Measurements from ENCODE around the gene UBE2F. TPM values are rescaled to one million over a fixed set of nuclear protein-coding genes. Genes with fewer than 3 reads are reported as not detected.

Gene UBE2F
- total RNA-seq, 1 experiment from 2014 or later = 62.1 TPM

DNA sequence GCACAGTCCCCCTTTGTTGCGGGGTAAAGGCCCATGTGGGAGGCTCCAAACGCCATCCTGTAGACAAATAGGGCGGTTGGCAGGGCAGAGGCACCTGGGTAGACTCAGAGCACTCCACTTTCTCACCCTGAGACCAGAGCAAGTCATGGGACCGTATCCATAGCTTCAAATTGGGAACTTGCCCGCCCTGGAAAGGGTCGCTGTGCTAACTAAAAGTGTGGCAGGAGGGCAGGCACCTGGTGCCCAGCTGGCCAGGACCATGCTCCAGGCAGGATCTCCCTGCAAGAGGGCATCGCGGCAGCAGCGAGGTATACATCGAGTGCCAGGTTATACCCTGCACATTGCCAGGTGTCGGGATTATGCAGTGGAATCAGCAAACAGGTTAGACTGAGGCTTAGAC is 73.2 kb downstream of the UBE2F start:
- Mint-ChIP-seq H3K4me3 (no peak overlapping the region), H3K27me3 (ENCODE audit: low read depth) (no peaks in the 10 kb centered on the region), H3K9me3 (no peaks in the 10 kb centered on the region), H3K27ac (no peak overlapping the region), H3K36me3 (ENCODE audit: insufficient read depth in 1 of 3, low read depth in 3 of 3) (peaks cover 17 to 63% (median 30%) of the 10 kb centered on the region in 3 experiments; a peak in 6 of 7 replicates), H3K4me1 (no peaks in the 10 kb centered on the region)
- Histone ChIP-seq H3K23me2 (ENCODE audit: insufficient read length, low read depth, low read length, poor library complexity, severe bottlenecking) (no peaks in the 10 kb centered on the region), H4K5ac (ENCODE audit: insufficient read length, low read depth, low read length) (no peak overlapping the region), H2BK20ac (ENCODE audit: low read depth, low read length, poor library complexity, severe bottlenecking) (no peak overlapping the region), H3K14ac (ENCODE audit: insufficient read depth, low read length) (no peak overlapping the region), H3K4me1 (ENCODE audit: insufficient read depth, low read length) (no peaks in the 10 kb centered on the region), H3K27ac (ENCODE audit: insufficient read length, low read depth, low read length) (no peak overlapping the region), H3T11ph (ENCODE audit: low read length) (no peak overlapping the region), H3K9ac (ENCODE audit: extremely low read depth, insufficient read length, low read length) (no peak overlapping the region), H2AK5ac (ENCODE audit: insufficient read length, low read length) (no peak overlapping the region), H2BK5ac (ENCODE audit: insufficient read length, low read length) (no peak overlapping the region), H3K4me2 (ENCODE audit: insufficient read depth, insufficient read length, low read length) (no peak overlapping the region), H2BK15ac (ENCODE audit: low read depth, low read length) (no peak overlapping the region), H3K18ac (ENCODE audit: insufficient read length, low read depth, low read length) (no peak overlapping the region), H2BK12ac (ENCODE audit: insufficient read length, low read depth, low read length) (no peak overlapping the region), H3K56ac (ENCODE audit: insufficient read length, low read depth, low read length) (no peak overlapping the region), H4K91ac (ENCODE audit: insufficient read length, low read depth, low read length) (no peak overlapping the region), H3K9me3 (ENCODE audit: control insufficient read depth, low read depth, low read length) (no peaks in the 10 kb centered on the region), H3K23ac (ENCODE audit: insufficient read length, low read depth, low read length) (no peak overlapping the region), H3K79me1 (ENCODE audit: insufficient read depth, low read depth, low read length, poor library complexity, severe bottlenecking) (no peaks in the 10 kb centered on the region), H3K27me3 (ENCODE audit: insufficient read depth, low read length) (no peaks in the 10 kb centered on the region), H2AFZ (ENCODE audit: low read length) (no peak overlapping the region), H4K20me1 (ENCODE audit: control insufficient read depth, insufficient read depth, insufficient read length) (no peaks in the 10 kb centered on the region), H3K4ac (ENCODE audit: low read depth, low read length) (no peak overlapping the region), H3K79me2 (ENCODE audit: insufficient read depth, low read length) (no peaks in the 10 kb centered on the region), H4K8ac (replicated peaks; ENCODE audit: insufficient read length, low read depth, low read length) (no peak overlapping the region), H2BK120ac (ENCODE audit: low read depth, low read length, poor library complexity, severe bottlenecking) (no peak overlapping the region)
- TF ChIP-seq, protein P1, sequence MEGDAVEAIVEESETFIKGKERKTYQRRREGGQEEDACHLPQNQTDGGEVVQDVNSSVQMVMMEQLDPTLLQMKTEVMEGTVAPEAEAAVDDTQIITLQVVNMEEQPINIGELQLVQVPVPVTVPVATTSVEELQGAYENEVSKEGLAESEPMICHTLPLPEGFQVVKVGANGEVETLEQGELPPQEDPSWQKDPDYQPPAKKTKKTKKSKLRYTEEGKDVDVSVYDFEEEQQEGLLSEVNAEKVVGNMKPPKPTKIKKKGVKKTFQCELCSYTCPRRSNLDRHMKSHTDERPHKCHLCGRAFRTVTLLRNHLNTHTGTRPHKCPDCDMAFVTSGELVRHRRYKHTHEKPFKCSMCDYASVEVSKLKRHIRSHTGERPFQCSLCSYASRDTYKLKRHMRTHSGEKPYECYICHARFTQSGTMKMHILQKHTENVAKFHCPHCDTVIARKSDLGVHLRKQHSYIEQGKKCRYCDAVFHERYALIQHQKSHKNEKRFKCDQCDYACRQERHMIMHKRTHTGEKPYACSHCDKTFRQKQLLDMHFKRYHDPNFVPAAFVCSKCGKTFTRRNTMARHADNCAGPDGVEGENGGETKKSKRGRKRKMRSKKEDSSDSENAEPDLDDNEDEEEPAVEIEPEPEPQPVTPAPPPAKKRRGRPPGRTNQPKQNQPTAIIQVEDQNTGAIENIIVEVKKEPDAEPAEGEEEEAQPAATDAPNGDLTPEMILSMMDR (conservative IDR thresholded peaks at IDR 0.05) = no peak
- no peak for DNase-seq
- no CpG with 5 or more reads among the region's 11 CpGs for WGBS (ENCODE audit: extremely low coverage, insufficient read length, low lambda C conversion rate)

All from H9 (cell line).